ENCODE data around the gene CD63.

Gene CD63

GRCh38 chr12:55745361-55746173 is 16.8 kb upstream of the CD63 start:
- H3K27me3 ChIP-seq (ENCODE audit: insufficient read depth, low read depth), result peaks cover 5% of the 10 kb centered on the region; the same call in 1 of the 2 replicates
- H3K79me2 ChIP-seq (ENCODE audit: insufficient read depth, low read depth), result no peaks in the 10 kb centered on the region
- no peak for TF ChIP-seq CTCF (conservative IDR thresholded peaks at IDR 0.05; ENCODE audit: low read depth, low read length)
- H4K20me1 ChIP-seq (ENCODE audit: insufficient read depth), result no peaks in the 10 kb centered on the region
- H3K4me2 ChIP-seq, result peak overlapping the region; percentile 98; the same call in 1 of the 2 replicates
- no peaks in the 10 kb centered on the region for H3K36me3 ChIP-seq (ENCODE audit: insufficient read depth)
- H3K9ac ChIP-seq, result no peak overlapping the region
- no peak overlapping the region for H2AFZ ChIP-seq (ENCODE audit: low read depth)
- H3K4me3 ChIP-seq (IDR thresholded peaks at IDR 0.05; ENCODE audit: insufficient read depth, low read depth, low read length), result no peak overlapping the region
- peaks cover 27% of the 10 kb centered on the region for H3K4me1 ChIP-seq (ENCODE audit: low read depth, poor library complexity, severe bottlenecking)
- H3K27ac ChIP-seq, result no peak overlapping the region

GRCh38 chr12:55744340-55745030 is 15.7 kb upstream of the CD63 start:
- TF ChIP-seq CTCF (conservative IDR thresholded peaks at IDR 0.05; ENCODE audit: low read depth, low read length), result no peak
- H3K4me1 ChIP-seq (ENCODE audit: low read depth, poor library complexity, severe bottlenecking), result peaks cover 29% of the 10 kb centered on the region
- H3K9ac ChIP-seq, result peak overlapping the region; percentile 57; the same call in 1 of the 2 replicates
- peaks cover 5% of the 10 kb centered on the region; the same call in 1 of the 2 replicates for H3K27me3 ChIP-seq (ENCODE audit: insufficient read depth, low read depth)
- peak overlapping the region; percentile 98 for H3K4me2 ChIP-seq
- no peak overlapping the region for H3K27ac ChIP-seq
- no peaks in the 10 kb centered on the region for H3K79me2 ChIP-seq (ENCODE audit: insufficient read depth, low read depth)
- no peaks in the 10 kb centered on the region for H3K36me3 ChIP-seq (ENCODE audit: insufficient read depth)
- H3K4me3 ChIP-seq (IDR thresholded peaks at IDR 0.05; ENCODE audit: insufficient read depth, low read depth, low read length), result no peak overlapping the region
- no peaks in the 10 kb centered on the region for H4K20me1 ChIP-seq (ENCODE audit: insufficient read depth)
- peak overlapping the region; percentile 93; the same call in 1 of the 2 replicates for H2AFZ ChIP-seq (ENCODE audit: low read depth)

- Histone ChIP-seq H3K9ac (peak overlapping the region; percentile 57; the same call in 1 of the 2 replicates), H3K27ac (peak overlapping the region; percentile 37; the same call in 1 of the 2 replicates), H3K79me2 (ENCODE audit: insufficient read depth, low read depth) (no peaks in the 10 kb centered on the region), H4K20me1 (ENCODE audit: insufficient read depth) (no peaks in the 10 kb centered on the region), H3K4me2 (peak overlapping the region; percentile 98), H3K36me3 (ENCODE audit: insufficient read depth) (no peaks in the 10 kb centered on the region), H3K4me1 (ENCODE audit: low read depth, poor library complexity, severe bottlenecking) (peaks cover 33% of the 10 kb centered on the region), H3K27me3 (ENCODE audit: insufficient read depth, low read depth) (peaks cover 5% of the 10 kb centered on the region; the same call in 1 of the 2 replicates), H3K4me3 (IDR thresholded peaks at IDR 0.05; ENCODE audit: insufficient read depth, low read depth, low read length) (peak overlapping the region; percentile 56), H2AFZ (ENCODE audit: low read depth) (peak overlapping the region; percentile 93)
- 0 out of 2 replicates have a peak, but pooled peaks have one; percentile 30 for TF ChIP-seq CTCF (conservative IDR thresholded peaks at IDR 0.05; ENCODE audit: low read depth, low read length)
These were observed 14.9 kb upstream of the CD63 start for GRCh38 chr12:55743406-55744339.
